ENCODE results near the gene IQCM.

Gene IQCM

GRCh38 chr4:149711593-149712365 lies 103.9 kb downstream of the IQCM start:
- DNase-seq (ENCODE audit: extremely low read depth in 1 of 2, low read depth in 1 of 2) = no peak

- DNase-seq (ENCODE audit: extremely low read depth in 1 of 2, low read depth in 1 of 2) = no peak
Measured at GRCh38 chr4:149709640-149710039, 106.0 kb downstream of the IQCM start.

GRCh38 chr4:149708513-149709130 lies 107.0 kb downstream of the IQCM start:
- DNase-seq (ENCODE audit: extremely low read depth in 1 of 2, low read depth in 1 of 2) = no peak

- DNase-seq (ENCODE audit: extremely low read depth in 1 of 2, low read depth in 1 of 2) = no peak
Measured at GRCh38 chr4:149707862-149708261, 107.8 kb downstream of the IQCM start.

- DNase-seq (ENCODE audit: extremely low read depth in 1 of 2, low read depth in 1 of 2) = no peak
Measured at GRCh38 chr4:149706942-149707341, 108.7 kb downstream of the IQCM start.

- no peak for DNase-seq (ENCODE audit: extremely low read depth in 1 of 2, low read depth in 1 of 2)
Measured at GRCh38 chr4:149702414-149703293, 113.0 kb downstream of the IQCM start.

GRCh38 chr4:149701435-149702156 lies 114.0 kb downstream of the IQCM start:
- no peak for DNase-seq (ENCODE audit: extremely low read depth in 1 of 2, low read depth in 1 of 2)

GRCh38 chr4:149700272-149700671 lies 115.4 kb downstream of the IQCM start:
- no peak for DNase-seq (ENCODE audit: extremely low read depth in 1 of 2, low read depth in 1 of 2)

GRCh38 chr4:149699642-149700041 lies 116.0 kb downstream of the IQCM start:
- no peak for DNase-seq (ENCODE audit: extremely low read depth in 1 of 2, low read depth in 1 of 2)

GRCh38 chr4:149690726-149691125 lies 124.9 kb downstream of the IQCM start:
- DNase-seq (ENCODE audit: extremely low read depth in 1 of 2, low read depth in 1 of 2) = no peak

GRCh38 chr4:149684516-149684915 lies 131.1 kb downstream of the IQCM start:
- DNase-seq (ENCODE audit: extremely low read depth in 1 of 2, low read depth in 1 of 2) = no peak

- no peak for DNase-seq (ENCODE audit: extremely low read depth in 1 of 2, low read depth in 1 of 2)
Measured at GRCh38 chr4:149676076-149676475, 139.6 kb downstream of the IQCM start.

GRCh38 chr4:149645790-149646189 lies 169.9 kb downstream of the IQCM start:
- DNase-seq (ENCODE audit: extremely low read depth in 1 of 2, low read depth in 1 of 2) = no peak

GRCh38 chr4:149638073-149638472 lies 177.6 kb downstream of the IQCM start:
- no peak for DNase-seq (ENCODE audit: extremely low read depth in 1 of 2, low read depth in 1 of 2)

- no peak for DNase-seq (ENCODE audit: extremely low read depth in 1 of 2, low read depth in 1 of 2)
Measured at GRCh38 chr4:149634368-149634767, 181.3 kb downstream of the IQCM start.

- no peak for DNase-seq (ENCODE audit: extremely low read depth in 1 of 2, low read depth in 1 of 2)
Measured at GRCh38 chr4:149631629-149632028, 184.0 kb downstream of the IQCM start.

GRCh38 chr4:149630064-149630463 lies 185.6 kb downstream of the IQCM start:
- DNase-seq (ENCODE audit: extremely low read depth in 1 of 2, low read depth in 1 of 2) = no peak

GRCh38 chr4:149605601-149606378 lies 209.9 kb downstream of the IQCM start:
- DNase-seq (ENCODE audit: extremely low read depth in 1 of 2, low read depth in 1 of 2) = no peak

GRCh38 chr4:149604827-149605226 lies 210.8 kb downstream of the IQCM start:
- no peak for DNase-seq (ENCODE audit: extremely low read depth in 1 of 2, low read depth in 1 of 2)

GRCh38 chr4:149595500-149595899 lies 220.1 kb downstream of the IQCM start:
- DNase-seq (ENCODE audit: extremely low read depth in 1 of 2, low read depth in 1 of 2) = no peak
